ENCODE results near the gene WNK2.

Gene WNK2

GRCh38 chr9:93306081-93306480 is 122.1 kb downstream of the WNK2 start:
- no peak overlapping the region for H3K4me3 ChIP-seq (ENCODE audit: low read depth, low read length)
- DNase-seq (ENCODE audit: low read depth): no peak
- TF ChIP-seq, protein P1, sequence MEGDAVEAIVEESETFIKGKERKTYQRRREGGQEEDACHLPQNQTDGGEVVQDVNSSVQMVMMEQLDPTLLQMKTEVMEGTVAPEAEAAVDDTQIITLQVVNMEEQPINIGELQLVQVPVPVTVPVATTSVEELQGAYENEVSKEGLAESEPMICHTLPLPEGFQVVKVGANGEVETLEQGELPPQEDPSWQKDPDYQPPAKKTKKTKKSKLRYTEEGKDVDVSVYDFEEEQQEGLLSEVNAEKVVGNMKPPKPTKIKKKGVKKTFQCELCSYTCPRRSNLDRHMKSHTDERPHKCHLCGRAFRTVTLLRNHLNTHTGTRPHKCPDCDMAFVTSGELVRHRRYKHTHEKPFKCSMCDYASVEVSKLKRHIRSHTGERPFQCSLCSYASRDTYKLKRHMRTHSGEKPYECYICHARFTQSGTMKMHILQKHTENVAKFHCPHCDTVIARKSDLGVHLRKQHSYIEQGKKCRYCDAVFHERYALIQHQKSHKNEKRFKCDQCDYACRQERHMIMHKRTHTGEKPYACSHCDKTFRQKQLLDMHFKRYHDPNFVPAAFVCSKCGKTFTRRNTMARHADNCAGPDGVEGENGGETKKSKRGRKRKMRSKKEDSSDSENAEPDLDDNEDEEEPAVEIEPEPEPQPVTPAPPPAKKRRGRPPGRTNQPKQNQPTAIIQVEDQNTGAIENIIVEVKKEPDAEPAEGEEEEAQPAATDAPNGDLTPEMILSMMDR (IDR thresholded peaks at IDR 0.05; ENCODE audit: low read depth, low read length, missing control alignments): no peak

DNA sequence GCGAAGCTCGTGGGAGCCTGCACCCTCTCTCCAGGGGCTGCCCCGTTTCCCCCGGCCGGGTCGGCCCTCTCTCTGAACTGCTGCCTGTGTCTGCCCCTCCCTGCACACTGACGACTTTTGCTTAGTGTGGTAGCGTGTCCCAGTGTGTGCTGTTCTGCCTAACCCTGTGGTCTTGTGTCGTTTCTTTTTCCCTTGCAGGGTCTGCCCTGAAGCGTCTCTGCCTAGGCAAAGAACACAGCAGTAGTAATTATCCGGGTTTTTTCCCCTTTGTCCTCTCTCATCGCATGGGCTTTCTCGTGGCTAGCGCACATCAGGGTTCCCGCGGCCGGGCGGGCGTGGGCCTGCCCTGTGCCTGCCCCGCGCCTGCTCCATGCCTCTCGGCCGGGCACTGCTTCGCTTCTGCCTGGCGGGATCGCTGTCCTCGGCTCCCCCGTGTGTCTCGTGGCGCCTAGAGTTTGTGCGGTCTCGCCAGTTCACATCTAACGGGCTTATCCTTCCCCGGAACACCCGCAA is 122.7 kb downstream of the WNK2 start:
- DNase-seq (ENCODE audit: low read depth): no peak
- TF ChIP-seq, protein P1 (IDR thresholded peaks at IDR 0.05; ENCODE audit: low read depth, low read length, missing control alignments): no peak
- H3K4me3 ChIP-seq (ENCODE audit: low read depth, low read length): no peak overlapping the region

DNA sequence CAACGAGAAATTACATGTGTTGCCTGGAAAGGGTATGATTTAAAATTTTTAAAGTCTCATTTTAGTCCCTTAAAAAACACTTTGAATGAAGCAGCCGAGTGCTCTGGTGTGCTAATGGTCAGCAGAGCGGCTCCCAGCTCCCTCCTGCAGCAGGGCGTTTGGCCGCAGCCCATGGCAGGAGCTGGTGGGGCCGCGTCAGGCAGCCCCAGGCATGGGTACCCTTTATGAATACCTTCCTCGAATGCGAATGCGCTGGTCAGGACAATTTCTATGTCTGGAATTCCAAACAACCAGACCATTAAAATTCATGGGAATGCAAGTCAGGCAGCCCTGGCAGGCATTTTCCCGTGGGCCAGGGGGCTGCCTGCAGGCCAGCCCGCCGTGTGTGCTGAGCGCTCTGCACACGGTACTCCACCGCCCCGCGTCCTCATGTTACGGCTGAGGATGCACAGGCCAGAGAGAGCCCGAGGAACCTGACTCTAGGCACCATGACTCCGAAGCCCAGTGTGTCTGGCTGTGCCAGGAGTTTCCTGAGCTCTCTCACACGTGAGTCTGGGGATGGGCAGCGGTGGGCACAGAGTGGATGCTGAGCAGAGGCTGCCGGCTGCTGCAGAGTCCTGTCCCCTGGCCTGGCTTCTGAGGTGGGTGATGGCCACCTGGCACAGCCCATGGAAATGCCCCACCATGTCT is 123.7 kb downstream of the WNK2 start:
- TF ChIP-seq, protein P1 (IDR thresholded peaks at IDR 0.05; ENCODE audit: low read depth, low read length, missing control alignments): no peak
- DNase-seq (ENCODE audit: low read depth): no peak
- H3K4me3 ChIP-seq (ENCODE audit: low read depth, low read length): no peak overlapping the region

GRCh38 chr9:93308158-93308602 is 124.2 kb downstream of the WNK2 start:
- DNase-seq (ENCODE audit: low read depth): no peak
- TF ChIP-seq, protein P1 (IDR thresholded peaks at IDR 0.05; ENCODE audit: low read depth, low read length, missing control alignments): no peak
- H3K4me3 ChIP-seq (ENCODE audit: low read depth, low read length): no peak overlapping the region

- no peak overlapping the region for H3K4me3 ChIP-seq (ENCODE audit: low read depth, low read length)
These were observed 124.7 kb downstream of the WNK2 start for GRCh38 chr9:93308676-93309075.

DNA sequence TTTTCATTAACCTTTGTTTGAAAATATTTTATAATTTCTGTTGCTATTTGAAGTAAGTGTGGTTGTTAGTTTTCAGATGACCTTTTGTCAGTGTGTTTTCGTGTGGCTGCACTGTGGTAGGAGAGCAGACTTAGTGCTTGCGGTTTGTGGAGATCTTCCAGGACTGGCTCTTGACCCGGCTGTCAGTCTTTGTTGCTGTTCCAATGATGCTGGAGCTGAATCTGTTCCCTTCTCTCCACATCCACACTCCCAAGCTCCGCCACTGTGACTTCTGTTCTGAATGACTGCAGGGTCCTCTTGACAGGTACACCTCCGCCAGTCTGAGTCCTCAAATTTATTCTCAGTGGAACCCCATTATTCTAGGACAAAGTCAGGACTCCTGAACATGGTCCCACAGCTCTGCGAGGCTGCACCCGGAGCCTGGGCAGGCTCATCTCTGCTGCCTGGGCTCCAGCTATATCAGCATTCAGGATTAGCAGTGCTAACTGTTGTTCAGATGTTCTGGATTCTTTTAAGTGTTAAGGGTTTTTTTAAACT is 126.0 kb downstream of the WNK2 start:
- no peak for DNase-seq (ENCODE audit: low read depth)
- TF ChIP-seq, protein P1 (IDR thresholded peaks at IDR 0.05; ENCODE audit: low read depth, low read length, missing control alignments): no peak

More at GRCh38 chr9:93308676-93309075, 124.7 kb downstream of the WNK2 start:
- no peak for DNase-seq (ENCODE audit: low read depth)
- TF ChIP-seq, protein P1 (IDR thresholded peaks at IDR 0.05; ENCODE audit: low read depth, low read length, missing control alignments): no peak

More for the DNA sequence above, 126.0 kb downstream of the WNK2 start:
- H3K4me3 ChIP-seq (ENCODE audit: low read depth, low read length): no peak overlapping the region

Measured in GM12864 (cell line).